HG03103 (cell line): ENCODE measurements around the gene IGFL1.
"Not testable (repeated sequence)": the region's sequence is repeated elsewhere in the genome, so short reads cannot be mapped to it uniquely, and the experiment has no call there.

Experiments
- ATAC-seq: cut with Tn5 transposase; IDR thresholded peaks from one replicate; pipeline ENCODE4 v1.9.1; 2021; ENCODE audit warnings: low read depth; ENCODE audit not compliant: unreplicated experiment

The IGFL1 gene

GRCh38 chr19:46229442-46229841 lies at the start of gene IGFL1:
IGFL1 (plus strand) TSS chr19:46229742; CDS start chr19:46229775, 33 bp downstream.
- no peak for ATAC-seq

- ATAC-seq: no peak
Measured at GRCh38 chr19:46180701-46181387, 48.7 kb upstream of the IGFL1 start.

GRCh38 chr19:46181388-46181779 lies 48.2 kb upstream of the IGFL1 start:
- no peak for ATAC-seq

- ATAC-seq: no peak
Measured at GRCh38 chr19:46182476-46182875, 47.1 kb upstream of the IGFL1 start.

- not testable (repeated sequence) for ATAC-seq
Measured at GRCh38 chr19:46184775-46185710, 44.5 kb upstream of the IGFL1 start.

- ATAC-seq: no peak
Measured at GRCh38 chr19:46186101-46186716, 43.3 kb upstream of the IGFL1 start.

GRCh38 chr19:46186717-46187101 lies 42.8 kb upstream of the IGFL1 start:
- no peak for ATAC-seq

- ATAC-seq: no peak
Measured at GRCh38 chr19:46189971-46190888, 39.3 kb upstream of the IGFL1 start.

- ATAC-seq: no peak
Measured at GRCh38 chr19:46191356-46191755, 38.2 kb upstream of the IGFL1 start.

GRCh38 chr19:46191972-46192371 lies 37.6 kb upstream of the IGFL1 start:
- no peak for ATAC-seq

- ATAC-seq: not testable (repeated sequence)
Measured at GRCh38 chr19:46192626-46192991, 36.9 kb upstream of the IGFL1 start.

- ATAC-seq: no peak
Measured at GRCh38 chr19:46192992-46193650, 36.4 kb upstream of the IGFL1 start.

- no peak for ATAC-seq
Measured at GRCh38 chr19:46193678-46194077, 35.9 kb upstream of the IGFL1 start.

- ATAC-seq: no peak
Measured at GRCh38 chr19:46195104-46195503, 34.4 kb upstream of the IGFL1 start.

GRCh38 chr19:46195919-46196318 lies 33.6 kb upstream of the IGFL1 start:
- not testable (repeated sequence) for ATAC-seq

- ATAC-seq: no peak
Measured at GRCh38 chr19:46196410-46197124, 33.0 kb upstream of the IGFL1 start.

GRCh38 chr19:46197314-46198070 lies 32.0 kb upstream of the IGFL1 start:
- ATAC-seq: no peak

GRCh38 chr19:46198756-46199155 lies 30.8 kb upstream of the IGFL1 start:
- ATAC-seq: no peak
